ENCODE results near the gene TRAF3.
"Not testable (repeated sequence)": the region's sequence is repeated elsewhere in the genome, so short reads cannot be mapped to it uniquely, and the experiment has no call there.

TRAF3 gene

GRCh38 chr14:102870994-102871831 is 94.0 kb downstream of the TRAF3 start:
- no peaks in the 10 kb centered on the region for H3K4me1 ChIP-seq (ENCODE audit: insufficient read depth, poor library complexity, severe bottlenecking)
- H3K9me3 ChIP-seq (ENCODE audit: severe bottlenecking) = no peaks in the 10 kb centered on the region
- H3K27ac ChIP-seq (ENCODE audit: poor library complexity, severe bottlenecking) = no peak overlapping the region
- ATAC-seq (ENCODE audit: low read depth) = no peak
- no peak for TF ChIP-seq CTCF (IDR thresholded peaks at IDR 0.05; ENCODE audit: poor library complexity, severe bottlenecking)
- H3K36me3 ChIP-seq (ENCODE audit: low read depth) = peaks cover 39% of the 10 kb centered on the region
- H3K4me3 ChIP-seq (ENCODE audit: severe bottlenecking) = no peak overlapping the region
- H3K27me3 ChIP-seq (ENCODE audit: insufficient read depth, poor library complexity, severe bottlenecking) = no peaks in the 10 kb centered on the region
- no peak for DNase-seq (ENCODE audit: low spot score)

DNA sequence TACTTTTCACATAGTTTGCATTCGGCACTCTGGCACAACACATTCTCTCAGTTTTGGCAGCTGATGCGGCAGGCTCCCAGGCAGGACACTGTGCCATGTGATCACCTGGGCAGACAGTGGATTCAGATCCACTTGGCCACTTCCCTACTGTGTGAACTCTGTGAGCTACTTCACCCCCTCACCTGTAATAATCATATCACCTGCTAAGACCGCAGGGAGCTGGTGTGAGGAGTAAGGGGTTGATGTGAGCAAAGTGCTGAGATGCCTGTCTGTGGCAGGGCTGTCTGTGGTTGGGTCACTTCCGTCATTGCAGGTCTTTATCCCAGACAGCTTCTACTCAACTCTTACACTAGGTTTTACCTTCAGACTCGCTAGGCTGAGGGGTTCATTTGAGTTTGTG is 94.8 kb downstream of the TRAF3 start:
- Histone ChIP-seq H3K27me3 (ENCODE audit: insufficient read depth, poor library complexity, severe bottlenecking) (no peaks in the 10 kb centered on the region), H3K4me3 (ENCODE audit: severe bottlenecking) (no peak overlapping the region), H3K9me3 (ENCODE audit: severe bottlenecking) (no peaks in the 10 kb centered on the region), H3K36me3 (ENCODE audit: low read depth) (peaks cover 41% of the 10 kb centered on the region), H3K27ac (ENCODE audit: poor library complexity, severe bottlenecking) (no peak overlapping the region), H3K4me1 (ENCODE audit: insufficient read depth, poor library complexity, severe bottlenecking) (no peaks in the 10 kb centered on the region)
- ATAC-seq (ENCODE audit: low read depth) (no peak), DNase-seq (ENCODE audit: low spot score) (no peak)
- no peak for TF ChIP-seq CTCF (IDR thresholded peaks at IDR 0.05; ENCODE audit: poor library complexity, severe bottlenecking)

GRCh38 chr14:102873131-102873530 is 95.9 kb downstream of the TRAF3 start:
- ATAC-seq (ENCODE audit: low read depth) (no peak), DNase-seq (ENCODE audit: low spot score) (no peak)
- no peak overlapping the region for H3K27ac ChIP-seq (ENCODE audit: poor library complexity, severe bottlenecking)
- no peaks in the 10 kb centered on the region for H3K4me1 ChIP-seq (ENCODE audit: insufficient read depth, poor library complexity, severe bottlenecking)
- no peak for TF ChIP-seq CTCF (IDR thresholded peaks at IDR 0.05; ENCODE audit: poor library complexity, severe bottlenecking)
- H3K27me3 ChIP-seq (ENCODE audit: insufficient read depth, poor library complexity, severe bottlenecking) = no peaks in the 10 kb centered on the region
- peaks cover 41% of the 10 kb centered on the region for H3K36me3 ChIP-seq (ENCODE audit: low read depth)
- H3K4me3 ChIP-seq (ENCODE audit: severe bottlenecking) = no peak overlapping the region
- no peaks in the 10 kb centered on the region for H3K9me3 ChIP-seq (ENCODE audit: severe bottlenecking)

DNA sequence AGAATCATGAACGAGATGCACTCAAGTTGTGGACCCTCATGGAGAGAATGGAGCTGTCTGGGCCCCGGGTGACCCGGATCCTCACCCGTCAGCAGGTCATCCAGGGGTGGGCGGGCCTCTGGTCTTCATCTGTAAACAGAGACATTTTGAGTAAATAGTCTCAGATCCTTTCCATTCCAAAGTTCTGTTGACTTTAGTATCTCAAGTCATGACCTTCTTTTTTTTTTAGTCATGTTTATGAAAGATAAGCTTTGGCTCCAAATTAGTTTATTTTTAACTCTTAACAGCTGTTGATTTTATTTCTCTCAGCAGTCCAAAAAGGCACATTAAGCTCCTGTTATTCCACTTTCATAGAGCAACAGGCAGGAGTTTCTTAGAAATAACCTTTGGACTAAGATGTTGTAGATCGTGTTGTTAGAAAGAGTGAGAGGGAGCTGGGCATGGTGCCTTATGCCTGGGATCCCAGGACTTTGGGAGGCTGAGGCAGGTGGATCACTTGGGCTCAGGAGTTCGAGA is 96.4 kb downstream of the TRAF3 start:
- peaks cover 41% of the 10 kb centered on the region for H3K36me3 ChIP-seq (ENCODE audit: low read depth)
- H3K27me3 ChIP-seq (ENCODE audit: insufficient read depth, poor library complexity, severe bottlenecking) = no peaks in the 10 kb centered on the region
- no peak for ATAC-seq (ENCODE audit: low read depth)
- H3K4me1 ChIP-seq (ENCODE audit: insufficient read depth, poor library complexity, severe bottlenecking) = no peaks in the 10 kb centered on the region
- no peak overlapping the region for H3K4me3 ChIP-seq (ENCODE audit: severe bottlenecking)
- no peak for TF ChIP-seq CTCF (IDR thresholded peaks at IDR 0.05; ENCODE audit: poor library complexity, severe bottlenecking)
- DNase-seq (ENCODE audit: low spot score) = no peak
- H3K27ac ChIP-seq (ENCODE audit: poor library complexity, severe bottlenecking) = no peak overlapping the region
- H3K9me3 ChIP-seq (ENCODE audit: severe bottlenecking) = no peaks in the 10 kb centered on the region

DNA sequence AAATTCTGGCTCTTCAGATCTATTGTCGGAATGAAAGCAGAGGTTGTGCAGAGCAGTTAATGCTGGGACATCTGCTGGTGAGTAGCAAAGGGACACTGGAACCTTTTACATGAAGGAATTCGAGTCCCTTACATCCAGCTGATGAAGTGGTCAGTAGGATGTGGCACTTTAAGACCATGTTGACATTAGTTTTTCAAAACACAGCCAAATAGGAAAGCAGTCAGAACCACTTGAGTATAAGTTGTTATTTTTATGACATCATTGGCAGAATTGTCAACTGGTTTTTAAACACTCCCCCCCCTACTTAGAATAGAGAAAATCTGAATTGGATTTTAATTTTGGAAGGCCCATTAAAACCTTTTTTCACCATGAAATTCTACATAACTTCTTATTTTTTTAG is 98.4 kb downstream of the TRAF3 start:
- Histone ChIP-seq H3K4me3 (ENCODE audit: severe bottlenecking) (no peak overlapping the region), H3K36me3 (ENCODE audit: low read depth) (peaks cover 45% of the 10 kb centered on the region), H3K4me1 (ENCODE audit: insufficient read depth, poor library complexity, severe bottlenecking) (no peaks in the 10 kb centered on the region), H3K27ac (ENCODE audit: poor library complexity, severe bottlenecking) (no peak overlapping the region), H3K27me3 (ENCODE audit: insufficient read depth, poor library complexity, severe bottlenecking) (no peaks in the 10 kb centered on the region), H3K9me3 (ENCODE audit: severe bottlenecking) (no peaks in the 10 kb centered on the region)
- no peak for TF ChIP-seq CTCF (IDR thresholded peaks at IDR 0.05; ENCODE audit: poor library complexity, severe bottlenecking)
- ATAC-seq (ENCODE audit: low read depth) = no peak
- no peak for DNase-seq (ENCODE audit: low spot score)

- not testable (repeated sequence) for H3K4me1 ChIP-seq (ENCODE audit: insufficient read depth, poor library complexity, severe bottlenecking); ATAC-seq (ENCODE audit: low read depth); H3K27me3 ChIP-seq (ENCODE audit: insufficient read depth, poor library complexity, severe bottlenecking); DNase-seq (ENCODE audit: low spot score); H3K9me3 ChIP-seq (ENCODE audit: severe bottlenecking); H3K4me3 ChIP-seq (ENCODE audit: severe bottlenecking); H3K27ac ChIP-seq (ENCODE audit: poor library complexity, severe bottlenecking)
- peaks cover 30% of the 10 kb centered on the region for H3K36me3 ChIP-seq (ENCODE audit: low read depth)
These were observed 100.3 kb downstream of the TRAF3 start for GRCh38 chr14:102877511-102877910.
